Pancreas (tissue), 10 donors: Measurements from ENCODE around the gene SLC29A2. TPM values are rescaled to one million over a fixed set of nuclear protein-coding genes. Genes with fewer than 3 reads are reported as not detected.

Source experiments
- ATAC-seq, 4 donors: fragments of 200-7000 bp; cut with Tn5 transposase; one replicate each; pipeline versions ENCODE4 v1.8.0 to v1.9.1; 2020; ENCODE audit warnings: mild to moderate bottlenecking in 4 of 4, moderate library complexity in 4 of 4
- DNase-seq, 6 donors: peaks; one replicate each; pipeline ENCODE4 v3.0.0-alpha.2; 2020
- FAIRE-seq: peaks from 2 replicates; lab custom pipeline; 2012; peaks lifted over from hg19 to GRCh38; lab: Jason Lieb, UNC
- H3K27ac ChIP-seq, 4 donors: fragments of 200-600 bp; sonication (generic); 1 replicate in 3 of 4; 2 replicates in 1 of 4; pipeline versions ENCODE4 v1.5.0 to v1.8.0; 2020
- H3K27me3 ChIP-seq, 4 donors: fragments of 200-600 bp; one replicate each; pipeline ENCODE4 v1.8.0; 2021
- H3K36me3 ChIP-seq, 3 donors: fragments of 200-600 bp; sonication (generic) in 1 of 3; one replicate each; pipeline versions ENCODE4 v1.5.0 to v1.8.0; 2020 to 2021
- H3K4me1 ChIP-seq, 3 donors: fragments of 200-600 bp; one replicate each; pipeline ENCODE4 v1.8.0; 2021
- H3K4me3 ChIP-seq, 4 donors: fragments of 200-600 bp; sonication (generic) in 2 of 4; one replicate each; pipeline versions ENCODE4 v1.5.0 to v1.8.0; 2020 to 2021
- H3K9me3 ChIP-seq, 4 donors: fragments of 200-600 bp; one replicate each; pipeline ENCODE4 v1.8.0; 2021
- CTCF ChIP-seq, 4 donors: fragments of 200-600 bp; sonication (generic) in 3 of 4; IDR thresholded peaks; one replicate each; pipeline versions ENCODE4 v1.5.0 to v1.8.0; 2021; ENCODE audit warnings: antibody characterized with exemption in 4 of 4
- WGBS, 2 donors: extraction: QIAGEN DNeasy Blood & Tissue Kit; methylation state at CpG; one replicate each; pipeline ENCODE4 v1.1.7; 2013; 5-methylcytosine and 5-hydroxymethylcytosine counted together
- intact Hi-C, 3 donors: fragments of 100-400 bp; cut with DNase I; formaldehyde crosslinking; loops; one replicate each; pipeline versions ENCODE4 v1.11.1 to v1.14.2; 2022
- polyA plus RNA-seq, 2 donors: library from polyadenylated mRNA; stranded (reverse); fragments of 200-250 nt; gene quantifications; one replicate each; pipeline ENCODE4 v1.2.3, GENCODE V29; 2013
- total RNA-seq, 6 donors: library from RNA; stranded (reverse); fragmentation: NEBNext Ultra II Directional in 4 of 6; extraction: Animal tissue kit (Norgen Biotek cat#: 25700) in 4 of 6; gene quantifications; one replicate each; pipeline versions ENCODE4 v1.2.1 to v1.2.4, GENCODE V29; 2021 to 2023
- donor health status: healthy with polysubstance abuse.
- donor health status: DM: no; HTN: no; CAD: no; lungs with moderate emphysema.
- donor health status: DM: no; HTN: no; CAD: no.
- donor health status: control.
- donor health status: control.
- donor health status: Bipolar disorder and iron deficiency.
- donor health status: DM: yes; HTN: yes; CAD: no.
- donor health status: DM: no; HTN: no; CAD: no.
- donor health status: DM: no; HTN: no; CAD: no.
- donor health status: DM: yes; HTN: yes; CAD: no.

The SLC29A2 gene
- total and polyA plus RNA-seq, 8 donors, result 2.9 to 21.7 (median 4.8) TPM

GRCh38 chr11:66336234-66337102 is 35.1 kb downstream of the SLC29A2 start, which contains the start of gene RIN1:
Gene RIN1, minus strand, starts transcription at chr11:66336434. Its CDS starts 32 bp downstream, at chr11:66336402.
- H3K27me3 ChIP-seq, result no peaks in the 10 kb centered on the region
- intact Hi-C loops, result no loop called here
- peak within 1 kb of the TSS; percentile 0 to 57 (median 20) for H3K27ac ChIP-seq
- H3K36me3 ChIP-seq, result peaks cover 0 to 18% (median 9%) of the 10 kb centered on the region in 3 donors
- H3K4me3 ChIP-seq, result peak within 1 kb of the TSS; percentile 10 to 68 (median 36)
- peaks cover 4 to 12% (median 10%) of the 10 kb centered on the region in 3 donors for H3K4me1 ChIP-seq
- no peaks in the 10 kb centered on the region for H3K9me3 ChIP-seq
- DNase-seq, result peak in 5 of 6 donors; percentile 54 to 82 (median 70)
- 14 to 16% methylated on average over 22 of the region's 22 CpGs for WGBS, 2 donors
- peak in 1 of 4 donors; percentile 8 for TF ChIP-seq CTCF (IDR thresholded peaks at IDR 0.05)
- no peak for FAIRE-seq
- ATAC-seq, result peak; percentile 75 to 85 (median 80)

GRCh38 chr11:66335531-66336233 is 35.9 kb downstream of the SLC29A2 start:
- Histone ChIP-seq H3K27me3 (no peaks in the 10 kb centered on the region), H3K4me1 (peaks cover 4 to 12% (median 10%) of the 10 kb centered on the region in 3 donors), H3K4me3 (peak overlapping the region; percentile 10 to 68 (median 36)), H3K36me3 (peaks cover 0 to 10% (median 9%) of the 10 kb centered on the region in 3 donors), H3K9me3 (no peaks in the 10 kb centered on the region), H3K27ac (peak overlapping the region; percentile 0 to 57 (median 20))
- intact Hi-C loops, result no loop called here
- peak; percentile 32 to 53 (median 40) for ATAC-seq
- no peak for TF ChIP-seq CTCF (IDR thresholded peaks at IDR 0.05)
- WGBS, 2 donors, result 20 to 21% methylated on average over 23 to 35 of the region's 35 CpGs
- no peak for FAIRE-seq
- DNase-seq, result peak in 3 of 6 donors; percentile 36 to 83 (median 68)

GRCh38 chr11:66334605-66335442 is 36.7 kb downstream of the SLC29A2 start:
- peaks cover 0 to 6% (median 5%) of the 10 kb centered on the region in 3 donors for H3K36me3 ChIP-seq
- TF ChIP-seq CTCF (IDR thresholded peaks at IDR 0.05), result no peak
- DNase-seq (peak in 3 of 6 donors; percentile 51 to 85 (median 58)), FAIRE-seq (no peak), ATAC-seq (no peak)
- H3K9me3 ChIP-seq, result no peaks in the 10 kb centered on the region
- no peaks in the 10 kb centered on the region for H3K27me3 ChIP-seq
- 86 to 90% methylated on average over 32 to 42 of the region's 42 CpGs for WGBS, 2 donors
- H3K4me1 ChIP-seq, result peaks cover 4 to 12% (median 10%) of the 10 kb centered on the region in 3 donors
- H3K4me3 ChIP-seq, result peak overlapping the region in 1 of 4 donors; percentile 68
- H3K27ac ChIP-seq, result no peak overlapping the region
- intact Hi-C loops, result no loop called here

GRCh38 chr11:66333896-66334604 is 37.5 kb downstream of the SLC29A2 start:
- FAIRE-seq (no peak), DNase-seq (peak in 3 of 6 donors; percentile 34 to 70 (median 52)), ATAC-seq (no peak)
- 84 to 93% methylated on average over 28 to 29 of the region's 29 CpGs for WGBS, 2 donors
- H3K27me3 ChIP-seq, result no peaks in the 10 kb centered on the region
- TF ChIP-seq CTCF (IDR thresholded peaks at IDR 0.05), result no peak
- intact Hi-C loops, result no loop called here
- no peak overlapping the region for H3K4me3 ChIP-seq
- H3K36me3 ChIP-seq, result peaks cover 0 to under 1% (median 0%) of the 10 kb centered on the region in 3 donors
- H3K4me1 ChIP-seq, result peaks cover 4 to 12% (median 10%) of the 10 kb centered on the region in 3 donors
- H3K27ac ChIP-seq, result no peak overlapping the region
- no peaks in the 10 kb centered on the region for H3K9me3 ChIP-seq
